Adrenal gland (tissue), 12 donors: ENCODE measurements around the gene UBE2G2. TPM values are rescaled to one million over a fixed set of nuclear protein-coding genes. Genes with fewer than 3 reads are reported as not detected.

Source experiments
- DNase-seq, 7 donors: peaks; one replicate each; pipeline ENCODE4 v3.0.0-alpha.2; 2019 to 2020
- H3K27ac ChIP-seq, 5 donors: fragments of 200-600 bp; sonication (generic) in 4 of 5; 1 replicate in 3 of 5; 2 replicates in 2 of 5; pipeline versions ENCODE4 v1.5.1 to v1.8.0; 2016 to 2020; ENCODE audit warnings: mild to moderate bottlenecking in 1 of 5
- H3K27me3 ChIP-seq: fragments of 200-600 bp; 2 replicates; pipeline ENCODE4 v1.8.0; 2021
- H3K36me3 ChIP-seq, 2 donors: fragments of 200-600 bp; replicated peaks in 1 of 2; 1 replicate in 1 of 2; 2 replicates in 1 of 2; pipeline versions ENCODE4 v1.5.1 to v1.8.0; 2018 to 2022
- H3K4me1 ChIP-seq, 2 donors: fragments of 200-600 bp; replicated peaks in 1 of 2; 1 replicate in 1 of 2; 2 replicates in 1 of 2; pipeline versions ENCODE4 v1.5.1 to v1.8.0; 2018 to 2021
- H3K4me3 ChIP-seq, 4 donors: fragments of 200-600 bp; sonication (generic) in 3 of 4; one replicate each; pipeline ENCODE4 v1.5.1; 2016 to 2018
- H3K9me3 ChIP-seq, 3 donors: fragments of 200-600 bp; sonication (generic) in 1 of 3; replicated peaks in 1 of 3; 1 replicate in 2 of 3; 2 replicates in 1 of 3; pipeline versions ENCODE4 v1.5.1 to v1.8.0; 2016 to 2021
- CTCF ChIP-seq, 6 experiments: fragments of 450-650 bp in 4 of 6; fragments of 200-600 bp in 2 of 6; sonication (generic) in 1 of 6; IDR thresholded peaks; 1 replicate in 5 of 6; 2 replicates in 1 of 6; pipeline versions ENCODE4 v1.5.1 to v1.8.0; 2016 to 2021; ENCODE audit warnings: antibody characterized with exemption in 6 of 6, mild to moderate bottlenecking in 2 of 6, moderate library complexity in 1 of 6
- POLR2A ChIP-seq, 2 donors: fragments of 450-650 bp; IDR thresholded peaks; one replicate each; pipeline ENCODE4 v1.6.1; 2017; ENCODE audit warnings: antibody characterized with exemption in 2 of 2, mild to moderate bottlenecking in 2 of 2, moderate library complexity in 1 of 2
- WGBS, 4 donors: extraction: QIAGEN DNeasy Blood & Tissue Kit in 2 of 4; methylation state at CpG; one replicate each; pipeline versions ENCODE4 v1.1.5 to v1.1.7; 2013 to 2017; 5-methylcytosine and 5-hydroxymethylcytosine counted together
- intact Hi-C, 2 donors: fragments of 100-400 bp; cut with DNase I; formaldehyde crosslinking; loops; one replicate each; pipeline versions ENCODE4 v1.14.1 to v1.15.0; 2022 to 2023
- polyA plus RNA-seq, 3 donors: library from polyadenylated mRNA; stranded (reverse); fragments of 200-250 nt in 2 of 3; fragments of 350-450 nt in 1 of 3; fragmentation: Illumina TruSeq in 1 of 3; extraction: RNeasy Lipid Tissue Mini Kit (QIAGEN cat#74804) in 1 of 3; gene quantifications; one replicate each; pipeline ENCODE4 v1.2.3, GENCODE V29; 2013 to 2014
- total RNA-seq, 9 donors: library from RNA; depleted of rRNA in 4 of 9; stranded (reverse); fragments of >200 nt in 4 of 9; fragments of 120-200 nt in 1 of 9; fragmentation: NEBNext Ultra II Directional in 1 of 9; extraction: Animal tissue kit (Norgen Biotek cat#: 25700) in 1 of 9; gene quantifications; one replicate each; pipeline versions ENCODE4 v1.1.0 to v1.2.4, GENCODE V29; 2013 to 2023
- donor health status: healthy with polysubstance abuse.
- donor health status: Bipolar disorder and iron deficiency.
- donor health status: DM: yes; HTN: yes; CAD: no.
- donor health status: DM: no; HTN: no; CAD: no.
- donor health status: DM: no; HTN: no; CAD: no.
- donor health status: DM: yes; HTN: yes; CAD: no.

The UBE2G2 gene
- total and polyA plus RNA-seq, 12 donors = 44.8 to 99.9 (median 72.6) TPM

DNA sequence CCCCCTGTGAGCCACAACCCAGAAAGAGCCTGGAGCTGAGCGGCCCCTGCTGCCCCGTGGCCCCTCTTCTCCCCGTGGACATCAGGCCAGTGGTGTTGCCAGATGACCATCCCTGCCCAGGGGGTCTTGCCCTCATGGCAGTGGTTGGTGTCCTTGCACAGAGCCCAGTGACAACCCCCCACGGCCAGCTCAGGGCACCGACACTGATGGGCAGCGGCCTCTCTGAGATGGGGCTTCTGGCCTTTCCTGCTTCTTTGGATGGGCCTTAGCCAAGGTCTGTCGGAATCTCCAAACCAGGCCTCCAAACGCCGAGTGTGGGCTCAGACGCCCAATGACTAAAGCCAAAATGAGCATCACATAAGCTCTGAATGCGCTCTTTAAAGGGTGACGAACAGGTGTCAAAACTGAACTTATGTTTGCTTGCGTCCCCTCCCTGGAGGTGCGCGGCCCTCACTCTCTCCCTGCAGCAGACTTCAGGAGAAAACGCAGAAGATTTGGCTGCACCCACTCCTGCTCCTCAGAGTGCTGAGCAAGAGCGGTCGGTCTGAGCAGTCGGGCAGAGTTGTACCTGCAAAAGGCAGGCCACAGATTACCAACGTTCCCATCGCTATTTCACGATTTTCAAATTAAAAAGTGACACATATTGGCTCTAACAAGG, 41.9 kb downstream of the UBE2G2 start:
- intact Hi-C loops = loop anchor here in 1 of 2 donors (10.0 kb wide), 1 partner anchor 205 kb away; the partner anchor contains the start of genes KRTAP10-2 and KRTAP10-3
- no peaks in the 10 kb centered on the region for H3K9me3 ChIP-seq
- no peaks in the 10 kb centered on the region for H3K27me3 ChIP-seq
- H3K4me3 ChIP-seq = no peak overlapping the region
- TF ChIP-seq POLR2A (IDR thresholded peaks at IDR 0.05) = no peak
- no peak for DNase-seq
- WGBS, 4 donors = 86 to 94% (median 89%) methylated on average over 17 to 22 of the region's 22 CpGs
- H3K4me1 ChIP-seq = no peaks in the 10 kb centered on the region
- H3K27ac ChIP-seq = no peak overlapping the region
- H3K36me3 ChIP-seq = no peaks in the 10 kb centered on the region

DNA sequence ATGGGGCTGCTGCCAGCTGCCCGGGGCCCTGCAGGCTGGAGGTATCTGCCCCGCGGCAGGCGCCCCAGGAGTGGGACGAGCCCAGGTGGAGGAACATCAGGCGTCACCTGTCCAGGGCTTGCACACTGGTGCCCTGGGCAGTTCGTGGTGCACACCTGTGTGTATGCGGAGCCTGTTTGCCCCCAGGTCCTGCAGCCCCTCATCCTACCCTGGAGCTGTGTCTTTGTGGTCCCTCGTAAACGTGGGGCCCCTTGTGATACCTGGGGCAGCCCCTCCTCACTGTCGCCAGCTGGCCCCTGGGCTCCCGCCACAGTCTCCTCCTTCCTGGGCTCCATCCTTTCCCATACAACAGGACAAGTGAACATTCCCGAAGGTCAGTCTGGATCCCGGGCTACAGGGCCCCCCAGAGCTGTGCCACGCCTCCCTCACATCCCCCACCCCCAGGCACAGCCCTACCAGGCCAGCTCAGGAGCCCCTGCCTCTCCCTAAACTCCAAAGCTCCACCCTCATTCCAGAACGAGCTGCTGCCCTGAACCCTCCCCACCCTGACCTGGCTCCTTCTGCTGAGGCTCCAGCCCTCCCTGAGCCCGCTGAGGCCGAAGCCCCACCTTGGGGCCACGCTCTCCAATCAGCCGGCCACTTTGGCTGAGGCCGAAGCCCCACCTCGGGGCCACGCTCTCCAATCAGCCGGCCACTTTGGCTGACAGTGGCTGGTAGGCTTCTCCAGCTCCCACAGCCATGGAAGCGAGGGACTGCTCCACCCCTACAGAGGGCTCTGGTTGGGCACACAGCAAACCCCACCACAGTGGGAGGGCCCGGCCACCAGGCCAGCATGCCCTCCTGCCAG, 42.6 kb downstream of the UBE2G2 start:
- H3K27ac ChIP-seq = no peak overlapping the region
- intact Hi-C loops = loop anchor here in 1 of 2 donors (10.0 kb wide), 1 partner anchor 204 kb away; the partner anchor contains the start of genes KRTAP10-2 and KRTAP10-3
- WGBS, 4 donors = 64 to 77% (median 72%) methylated on average over 16 to 26 of the region's 26 CpGs

DNA sequence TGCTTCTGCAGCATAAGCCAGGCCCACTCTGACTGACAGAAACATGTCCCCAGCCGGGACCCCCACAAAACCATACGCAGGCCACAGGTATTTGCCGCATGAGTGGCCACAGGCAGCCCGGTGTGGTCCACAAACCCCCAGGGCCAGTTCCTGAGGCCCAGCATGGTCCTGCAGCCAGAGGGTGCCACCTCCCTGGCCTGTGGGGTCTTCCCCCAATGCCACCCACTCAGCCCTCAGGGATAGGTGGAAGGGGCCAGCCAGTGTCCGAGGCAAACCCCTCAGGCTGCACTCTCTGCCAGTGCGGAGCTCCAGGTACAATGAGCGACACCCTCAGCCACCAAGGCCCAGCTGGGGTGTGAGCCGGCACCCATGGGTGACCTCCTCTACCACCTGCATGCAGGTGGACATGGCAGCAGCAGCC, 43.5 kb downstream of the UBE2G2 start:
- no peak overlapping the region for H3K4me3 ChIP-seq
- no peak for TF ChIP-seq POLR2A (IDR thresholded peaks at IDR 0.05)
- TF ChIP-seq CTCF (IDR thresholded peaks at IDR 0.05) = no peak
- intact Hi-C loops = loop anchor here in 1 of 2 donors (10.0 kb wide), 1 partner anchor 203 kb away; the partner anchor contains the start of genes KRTAP10-2 and KRTAP10-3
- 92 to 97% (median 95%) methylated on average over 4 to 8 of the region's 8 CpGs; no CpG with 5 or more reads in 1 of the 4 donors for WGBS, 4 donors
- H3K27me3 ChIP-seq = no peaks in the 10 kb centered on the region
- no peak overlapping the region for H3K27ac ChIP-seq
- H3K4me1 ChIP-seq = no peaks in the 10 kb centered on the region
- H3K36me3 ChIP-seq = no peaks in the 10 kb centered on the region
- H3K9me3 ChIP-seq = no peaks in the 10 kb centered on the region
- no peak for DNase-seq

More for the DNA sequence above, 42.6 kb downstream of the UBE2G2 start:
- H3K9me3 ChIP-seq = no peaks in the 10 kb centered on the region
- TF ChIP-seq POLR2A (IDR thresholded peaks at IDR 0.05) (no peak), CTCF (IDR thresholded peaks at IDR 0.05) (no peak)
- no peaks in the 10 kb centered on the region for H3K36me3 ChIP-seq
- no peaks in the 10 kb centered on the region for H3K4me1 ChIP-seq
- H3K27me3 ChIP-seq = no peaks in the 10 kb centered on the region
- no peak overlapping the region for H3K4me3 ChIP-seq
- no peak for DNase-seq

DNA sequence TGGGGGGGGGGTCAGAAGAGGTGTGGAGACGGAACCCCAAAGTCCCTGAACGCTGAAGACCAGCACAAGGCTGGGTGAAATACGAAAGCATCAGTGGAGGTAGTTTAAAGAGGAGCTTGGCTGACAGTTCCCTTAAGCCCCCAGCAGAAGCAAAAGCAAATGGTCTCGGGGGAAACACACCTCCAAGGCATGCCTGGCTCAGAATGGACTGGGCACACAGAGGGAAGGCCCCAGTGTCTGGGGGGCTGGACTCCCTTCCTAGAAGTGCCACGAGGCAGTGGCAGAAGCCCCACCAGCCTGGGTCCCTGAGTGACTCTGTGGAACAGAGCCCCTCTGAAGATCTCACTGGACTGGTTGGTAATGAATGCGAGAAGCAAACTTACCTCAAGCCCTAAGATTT, 43.9 kb downstream of the UBE2G2 start:
- H3K27me3 ChIP-seq = no peaks in the 10 kb centered on the region
- intact Hi-C loops = loop anchor here in 1 of 2 donors (10.0 kb wide), 1 partner anchor 203 kb away; the partner anchor contains the start of genes KRTAP10-2 and KRTAP10-3
- no peak overlapping the region for H3K4me3 ChIP-seq
- WGBS, 4 donors = 82 to 96% (median 92%) methylated on average over 4 to 6 of the region's 6 CpGs
- no peak for TF ChIP-seq POLR2A (IDR thresholded peaks at IDR 0.05)
- no peak for TF ChIP-seq CTCF (IDR thresholded peaks at IDR 0.05)
- no peak overlapping the region for H3K27ac ChIP-seq
- H3K36me3 ChIP-seq = no peaks in the 10 kb centered on the region
- H3K9me3 ChIP-seq = no peaks in the 10 kb centered on the region
- H3K4me1 ChIP-seq = no peaks in the 10 kb centered on the region
- DNase-seq = no peak
